KMS-11 (cell line): ENCODE results near the gene CXCL13.
"Not testable (repeated sequence)": the region's sequence is repeated elsewhere in the genome, so short reads cannot be mapped to it uniquely, and the experiment has no call there.

Source experiments
- H2AFZ ChIP-seq: fragments of 200-600 bp; sonication (generic); 2 replicates; pipeline ENCODE4 v1.6.1; 2016; ENCODE audit warnings: antibody characterized with exemption, mixed run types, low read depth
- H3K27ac ChIP-seq: fragments of 200-600 bp; sonication (generic); 2 replicates; pipeline ENCODE4 v1.6.1; 2016; ENCODE audit warnings: mild to moderate bottlenecking, mixed run types
- H3K27me3 ChIP-seq: fragments of 200-600 bp; sonication (generic); 2 replicates; pipeline ENCODE4 v1.6.1; 2017; ENCODE audit warnings: mild to moderate bottlenecking, low read depth, mixed run types, moderate library complexity; ENCODE audit not compliant: insufficient read depth
- H3K36me3 ChIP-seq: fragments of 200-600 bp; sonication (generic); 2 replicates; pipeline ENCODE4 v1.6.1; 2017; ENCODE audit warnings: mild to moderate bottlenecking, mixed run types; ENCODE audit not compliant: insufficient read depth
- H3K4me1 ChIP-seq: fragments of 200-600 bp; sonication (generic); 2 replicates; pipeline ENCODE4 v1.6.1; 2016; ENCODE audit warnings: mild to moderate bottlenecking, low read depth, mixed run types; ENCODE audit not compliant: poor library complexity, severe bottlenecking
- H3K4me2 ChIP-seq: fragments of 200-600 bp; sonication (generic); 2 replicates; pipeline ENCODE4 v1.7.0; 2016; ENCODE audit warnings: mild to moderate bottlenecking, mixed run types
- H3K4me3 ChIP-seq: fragments of 200-600 bp; sonication (generic); IDR thresholded peaks from 2 replicates; pipeline ENCODE4 v1.6.1; 2017; ENCODE audit warnings: low read depth, low read length, mixed read lengths; ENCODE audit not compliant: insufficient read depth
- H3K79me2 ChIP-seq: fragments of 200-600 bp; sonication (generic); 2 replicates; pipeline ENCODE4 v1.6.1; 2016; ENCODE audit warnings: low read depth, mixed run types; ENCODE audit not compliant: insufficient read depth
- H3K9ac ChIP-seq: fragments of 200-600 bp; sonication (generic); 2 replicates; pipeline ENCODE4 v1.6.1; 2016; ENCODE audit warnings: mild to moderate bottlenecking, mixed run types
- H4K20me1 ChIP-seq: fragments of 200-600 bp; sonication (generic); 2 replicates; pipeline ENCODE4 v1.6.1; 2016; ENCODE audit warnings: mild to moderate bottlenecking, mixed run types; ENCODE audit not compliant: insufficient read depth
- TF ChIP-seq, protein P1 (sequence below): fragments of 200-600 bp; sonication (generic); conservative IDR thresholded peaks from 2 replicates; pipeline ENCODE4 v1.6.1; 2017; ENCODE audit warnings: low read depth, mild to moderate bottlenecking, antibody characterized with exemption, low read length, moderate library complexity, mixed read lengths

CXCL13 gene, protein sequence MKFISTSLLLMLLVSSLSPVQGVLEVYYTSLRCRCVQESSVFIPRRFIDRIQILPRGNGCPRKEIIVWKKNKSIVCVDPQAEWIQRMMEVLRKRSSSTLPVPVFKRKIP

DNA sequence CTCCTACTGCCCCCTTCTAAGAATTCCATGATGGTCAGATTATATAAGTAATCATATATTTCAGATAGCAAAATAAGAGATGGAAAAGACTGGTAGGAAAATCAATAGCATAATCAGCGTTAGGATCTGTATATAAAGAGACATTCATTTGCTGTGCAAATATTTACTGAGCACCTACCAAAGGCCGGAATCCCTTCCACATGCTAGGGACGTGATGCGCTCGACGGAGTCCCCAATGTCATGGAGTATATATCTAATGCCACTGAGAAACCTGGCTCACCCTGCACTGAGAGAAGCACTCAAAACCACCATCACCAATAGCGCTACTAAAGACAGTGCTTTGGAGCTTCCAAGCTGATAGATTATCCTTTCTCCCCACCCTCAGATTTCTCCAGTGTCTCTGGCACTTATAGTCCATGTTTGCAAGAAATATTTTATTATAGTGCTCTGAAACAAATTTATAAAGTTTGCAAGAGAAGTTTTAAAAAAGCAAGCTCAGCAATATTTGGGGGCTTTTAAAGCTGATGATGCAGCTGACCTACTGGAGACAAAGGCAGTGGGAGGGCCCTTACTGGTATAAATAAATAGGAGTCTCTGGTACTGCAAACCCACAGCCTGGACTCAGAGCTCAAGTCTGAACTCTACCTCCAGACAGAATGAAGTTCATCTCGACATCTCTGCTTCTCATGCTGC, at the start of gene CXCL13:
Gene CXCL13 (plus strand): TSS at position 611 of the 693 bp plus-strand sequence. CDS start 46 bp downstream, at position 657.
- H3K4me2 ChIP-seq = no peak within 1 kb of the TSS
- H3K4me3 ChIP-seq = no peak within 1 kb of the TSS

DNA sequence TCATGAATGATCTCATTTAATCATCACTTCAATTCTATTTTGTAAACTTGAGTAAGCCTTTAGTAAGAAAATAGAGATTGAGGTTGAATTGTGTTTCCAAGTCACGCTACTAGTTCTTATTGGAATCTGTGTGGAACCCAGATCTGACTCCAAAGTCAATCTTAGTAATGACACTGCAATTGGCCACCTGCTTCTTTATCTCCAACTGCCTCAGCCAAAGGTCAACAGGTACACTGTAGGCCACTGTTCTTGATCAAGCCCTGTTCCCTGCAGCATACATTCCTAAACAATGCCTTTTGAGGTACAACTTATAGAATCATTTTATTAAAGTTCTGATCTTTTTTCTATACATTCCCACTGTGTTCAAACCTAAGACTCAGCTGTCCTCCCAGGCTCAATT, 45.5 kb upstream of the CXCL13 start:
- Histone ChIP-seq H3K27ac (no peak overlapping the region), H2AFZ (no peak overlapping the region), H3K36me3 (no peaks in the 10 kb centered on the region), H3K4me1 (no peaks in the 10 kb centered on the region), H3K79me2 (no peaks in the 10 kb centered on the region), H3K27me3 (no peaks in the 10 kb centered on the region), H3K4me3 (no peak overlapping the region), H3K4me2 (no peak overlapping the region), H3K9ac (no peak overlapping the region), H4K20me1 (no peaks in the 10 kb centered on the region)
- TF ChIP-seq, protein P1, sequence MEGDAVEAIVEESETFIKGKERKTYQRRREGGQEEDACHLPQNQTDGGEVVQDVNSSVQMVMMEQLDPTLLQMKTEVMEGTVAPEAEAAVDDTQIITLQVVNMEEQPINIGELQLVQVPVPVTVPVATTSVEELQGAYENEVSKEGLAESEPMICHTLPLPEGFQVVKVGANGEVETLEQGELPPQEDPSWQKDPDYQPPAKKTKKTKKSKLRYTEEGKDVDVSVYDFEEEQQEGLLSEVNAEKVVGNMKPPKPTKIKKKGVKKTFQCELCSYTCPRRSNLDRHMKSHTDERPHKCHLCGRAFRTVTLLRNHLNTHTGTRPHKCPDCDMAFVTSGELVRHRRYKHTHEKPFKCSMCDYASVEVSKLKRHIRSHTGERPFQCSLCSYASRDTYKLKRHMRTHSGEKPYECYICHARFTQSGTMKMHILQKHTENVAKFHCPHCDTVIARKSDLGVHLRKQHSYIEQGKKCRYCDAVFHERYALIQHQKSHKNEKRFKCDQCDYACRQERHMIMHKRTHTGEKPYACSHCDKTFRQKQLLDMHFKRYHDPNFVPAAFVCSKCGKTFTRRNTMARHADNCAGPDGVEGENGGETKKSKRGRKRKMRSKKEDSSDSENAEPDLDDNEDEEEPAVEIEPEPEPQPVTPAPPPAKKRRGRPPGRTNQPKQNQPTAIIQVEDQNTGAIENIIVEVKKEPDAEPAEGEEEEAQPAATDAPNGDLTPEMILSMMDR = no peak

More for the DNA sequence above, at the start of gene CXCL13:
- TF ChIP-seq, protein P1 = no peak
- Histone ChIP-seq H3K27me3 (no peaks in the 10 kb centered on the region), H3K27ac (no peak within 1 kb of the TSS), H3K9ac (no peak within 1 kb of the TSS), H2AFZ (no peak within 1 kb of the TSS), H4K20me1 (no peaks in the 10 kb centered on the region), H3K36me3 (no peaks in the 10 kb centered on the region), H3K79me2 (no peaks in the 10 kb centered on the region), H3K4me1 (no peaks in the 10 kb centered on the region)

- H3K79me2 ChIP-seq, H3K4me3 ChIP-seq, H3K27ac ChIP-seq, H3K4me1 ChIP-seq, H4K20me1 ChIP-seq, H3K36me3 ChIP-seq, H3K9ac ChIP-seq, H3K27me3 ChIP-seq, H3K4me2 ChIP-seq, H2AFZ ChIP-seq: not testable (repeated sequence)
Observed at GRCh38 chr4:77561720-77562119, 43.9 kb upstream of the CXCL13 start.

DNA sequence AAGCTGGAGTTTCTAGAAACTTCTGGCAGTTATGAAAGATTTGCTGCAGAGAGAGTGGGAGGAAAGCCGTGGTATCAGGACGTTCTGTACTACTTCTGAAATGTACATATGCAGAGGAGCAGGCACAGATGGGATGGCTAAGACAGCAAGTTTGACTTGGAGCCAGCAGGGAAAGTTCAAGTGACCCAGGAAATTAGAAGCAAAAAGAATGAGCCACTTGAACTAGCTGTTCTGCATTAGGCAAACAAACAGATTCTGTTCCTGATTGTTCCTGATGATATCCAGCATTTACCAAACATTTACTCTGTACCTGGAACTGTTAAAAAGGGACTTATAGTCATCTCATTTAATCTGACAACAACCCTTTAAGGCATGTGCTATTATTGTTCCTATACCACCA, 41.4 kb upstream of the CXCL13 start:
- no peak overlapping the region for H3K9ac ChIP-seq
- no peaks in the 10 kb centered on the region for H4K20me1 ChIP-seq
- no peak overlapping the region for H2AFZ ChIP-seq

More for the DNA sequence above, 41.4 kb upstream of the CXCL13 start:
- no peaks in the 10 kb centered on the region for H3K79me2 ChIP-seq
- no peaks in the 10 kb centered on the region for H3K36me3 ChIP-seq
- TF ChIP-seq, protein P1 = no peak
- no peak overlapping the region for H3K27ac ChIP-seq
- no peak overlapping the region for H3K4me2 ChIP-seq
- no peaks in the 10 kb centered on the region for H3K4me1 ChIP-seq
- H3K4me3 ChIP-seq = no peak overlapping the region
- no peaks in the 10 kb centered on the region for H3K27me3 ChIP-seq
